Activated CD8-positive, alpha-beta memory T cell treated with anti-CD3 and anti-CD28 coated beads, Interleukin-2, amount 10 ng/mL, durations not matched to agents 7 days and 5 days (primary cell): Measurements from ENCODE around the gene DIS3L2. TPM values are rescaled to one million over a fixed set of nuclear protein-coding genes. Genes with fewer than 3 reads are reported as not detected.
"Not testable (repeated sequence)": the region's sequence is repeated elsewhere in the genome, so short reads cannot be mapped to it uniquely, and the experiment has no call there.

Experiments used
- ATAC-seq: fragments of 150-1000 bp; cut with Tn5 transposase; one replicate; pipeline ENCODE4 v1.10.0; 2021; ENCODE audit warnings: moderate library complexity
- CTCF ChIA-PET: fragments of 350-600 bp; sonication (Branson Sonifier 250); formaldehyde crosslinking; loops from one replicate; lab custom pipeline; 2021; ENCODE audit warnings: antibody characterized with exemption; lab: Charles Lee
- DNase-seq: peaks from one replicate; pipeline ENCODE4 v3.0.0-alpha.2; 2020
- H3K27ac Mint-ChIP-seq: one replicate; pipeline ENCODE4 v1.8.0; 2021; ENCODE audit warnings: mild to moderate bottlenecking, mixed read lengths
- H3K27me3 Mint-ChIP-seq: one replicate; pipeline ENCODE4 v1.8.0; 2021; ENCODE audit warnings: mixed read lengths
- H3K36me3 Mint-ChIP-seq: one replicate; pipeline ENCODE4 v1.8.0; 2021; ENCODE audit warnings: mild to moderate bottlenecking, mixed read lengths
- H3K4me1 Mint-ChIP-seq: one replicate; pipeline ENCODE4 v1.8.0; 2021; ENCODE audit warnings: mixed read lengths
- H3K4me3 Mint-ChIP-seq: one replicate; pipeline ENCODE4 v1.8.0; 2021; ENCODE audit warnings: mild to moderate bottlenecking, moderate library complexity, mixed read lengths
- H3K9me3 Mint-ChIP-seq: one replicate; pipeline ENCODE4 v1.8.0; 2022; ENCODE audit warnings: low read depth, mixed read lengths
- total RNA-seq, 2 experiments: library from RNA; stranded (reverse); gene quantifications; one replicate each; pipeline ENCODE4 v1.2.3, GENCODE V29; 2021

DIS3L2 gene
- total RNA-seq, 2 experiments from 2014 or later = 25.4 to 39.4 TPM

DNA sequence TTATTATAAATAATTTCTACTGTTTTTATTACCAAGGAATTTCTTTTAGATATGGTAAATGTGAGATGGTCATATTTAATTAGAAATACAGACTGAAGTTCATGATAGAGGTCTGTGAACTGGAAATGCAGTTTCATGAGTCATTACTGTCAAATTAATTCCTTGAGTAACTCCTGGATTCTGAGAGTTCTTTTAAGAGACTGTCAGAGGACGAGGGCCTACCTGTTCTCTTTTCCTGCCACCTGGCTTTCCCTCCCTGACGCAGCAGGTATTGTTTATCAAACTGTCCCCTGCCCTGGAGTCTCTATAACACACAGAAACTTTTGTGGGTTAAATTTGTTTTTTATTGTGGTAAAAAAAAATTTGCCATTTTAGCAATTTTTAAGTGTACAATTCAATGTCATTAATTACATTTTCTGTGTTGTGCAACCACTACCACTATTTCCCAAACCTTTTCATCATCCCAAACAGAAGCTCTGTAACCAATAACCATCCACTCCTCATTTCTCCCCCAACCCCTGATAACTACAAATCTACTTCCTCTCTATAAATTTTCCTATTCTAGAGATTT lies 142.6 kb downstream of the DIS3L2 start:
- H3K27me3 Mint-ChIP-seq = no peaks in the 10 kb centered on the region
- CTCF ChIA-PET = no interaction called here
- no peak for ATAC-seq
- H3K36me3 Mint-ChIP-seq = no peaks in the 10 kb centered on the region
- DNase-seq = no peak
- no peak overlapping the region for H3K4me3 Mint-ChIP-seq
- H3K27ac Mint-ChIP-seq = no peak overlapping the region
- no peaks in the 10 kb centered on the region for H3K9me3 Mint-ChIP-seq
- no peaks in the 10 kb centered on the region for H3K4me1 Mint-ChIP-seq

DNA sequence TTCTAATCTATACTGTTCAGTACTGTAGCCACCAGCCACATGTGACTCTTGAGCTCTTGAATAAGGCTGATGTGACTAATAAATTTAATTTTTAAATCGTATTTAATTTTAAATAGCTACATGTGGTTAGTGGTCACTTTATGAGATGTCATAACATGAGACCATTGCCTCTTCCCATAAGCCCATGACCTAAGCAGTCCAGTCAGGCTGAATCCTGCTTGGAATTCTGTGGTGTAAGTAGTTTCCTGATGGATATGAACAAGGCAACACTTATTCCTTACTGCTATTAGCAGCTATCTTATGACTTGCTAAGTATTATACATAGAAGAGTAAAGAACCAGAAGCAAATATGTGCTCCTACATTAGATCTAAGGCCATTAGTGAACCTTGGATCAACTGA lies 150.0 kb downstream of the DIS3L2 start:
- DNase-seq (no peak), ATAC-seq (no peak)
- H3K27ac Mint-ChIP-seq = no peak overlapping the region
- peaks cover 16% of the 10 kb centered on the region for H3K4me1 Mint-ChIP-seq
- H3K27me3 Mint-ChIP-seq = no peaks in the 10 kb centered on the region
- CTCF ChIA-PET = interaction anchor here (1.6 kb wide), 1 partner anchor 29 kb away, joined by 4 read pairs; no protein-coding TSS in a partner anchor
- H3K9me3 Mint-ChIP-seq = no peaks in the 10 kb centered on the region
- peaks cover 1% of the 10 kb centered on the region for H3K36me3 Mint-ChIP-seq
- no peak overlapping the region for H3K4me3 Mint-ChIP-seq

DNA sequence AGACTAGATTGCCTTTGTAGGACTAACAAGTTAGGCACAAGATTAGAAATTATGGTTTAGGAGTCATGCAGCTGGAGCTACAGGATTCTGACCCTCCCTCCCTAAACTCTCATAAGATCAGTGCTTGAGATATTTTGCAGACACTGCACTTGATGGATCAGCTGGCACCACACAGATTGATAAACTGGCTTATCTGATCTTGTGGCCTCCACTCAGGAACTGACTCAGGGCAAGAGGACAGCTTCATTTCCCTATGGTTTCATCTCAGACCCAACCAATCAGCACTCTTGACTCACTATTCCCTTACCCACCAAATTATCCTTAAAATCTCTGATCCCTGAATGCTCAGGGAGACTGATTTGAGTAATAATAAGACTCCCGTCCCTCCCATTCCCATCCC lies 152.3 kb downstream of the DIS3L2 start:
- peaks cover 1% of the 10 kb centered on the region for H3K36me3 Mint-ChIP-seq
- peaks cover 16% of the 10 kb centered on the region for H3K4me1 Mint-ChIP-seq
- ATAC-seq (peak; percentile 53), DNase-seq (peak; percentile 51)
- H3K27me3 Mint-ChIP-seq = no peaks in the 10 kb centered on the region
- H3K27ac Mint-ChIP-seq = no peak overlapping the region
- H3K9me3 Mint-ChIP-seq = no peaks in the 10 kb centered on the region
- no peak overlapping the region for H3K4me3 Mint-ChIP-seq
- CTCF ChIA-PET = interaction anchor here (0.6 to 1.2 kb wide), 3 partner anchors 12 to 213 kb away, joined by 3 read pairs; no protein-coding TSS in a partner anchor

DNA sequence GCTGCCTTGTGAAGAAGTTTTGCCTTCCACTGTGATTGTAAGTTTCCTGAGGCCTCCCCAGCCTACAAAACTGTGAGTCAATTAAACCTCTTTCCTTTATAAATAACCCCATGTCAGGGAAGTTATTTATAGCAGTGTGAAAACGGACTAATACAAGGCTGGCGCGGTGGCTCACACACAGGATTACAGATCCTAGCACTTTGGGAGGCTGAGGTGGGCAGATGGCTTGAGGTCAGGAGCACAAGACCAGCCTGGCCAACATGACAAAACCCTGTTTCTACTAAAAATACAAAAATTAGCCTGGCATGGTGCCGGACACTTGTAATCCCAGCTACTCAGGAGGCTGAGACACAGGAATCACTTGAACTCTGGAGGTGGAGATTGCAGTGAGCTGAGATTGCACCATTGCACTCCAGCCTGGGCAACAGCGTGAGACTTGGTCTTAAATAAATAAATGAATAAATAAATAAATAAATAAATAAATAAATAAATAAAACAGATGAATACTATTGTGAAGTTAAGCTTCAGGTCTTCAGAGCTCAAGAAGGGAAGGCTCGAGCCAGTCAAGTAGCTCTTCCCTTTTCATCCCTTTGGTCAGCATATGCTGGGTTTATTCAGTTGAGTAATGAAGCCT lies 154.3 kb downstream of the DIS3L2 start:
- not testable (repeated sequence) for H3K4me3 Mint-ChIP-seq, H3K27me3 Mint-ChIP-seq, ATAC-seq, H3K27ac Mint-ChIP-seq, DNase-seq, H3K9me3 Mint-ChIP-seq, H3K36me3 Mint-ChIP-seq
- peaks cover 16% of the 10 kb centered on the region for H3K4me1 Mint-ChIP-seq
- CTCF ChIA-PET = interaction anchor here (1.1 kb wide), 1 partner anchor 10 kb away, joined by 3 read pairs; no protein-coding TSS in a partner anchor

DNA sequence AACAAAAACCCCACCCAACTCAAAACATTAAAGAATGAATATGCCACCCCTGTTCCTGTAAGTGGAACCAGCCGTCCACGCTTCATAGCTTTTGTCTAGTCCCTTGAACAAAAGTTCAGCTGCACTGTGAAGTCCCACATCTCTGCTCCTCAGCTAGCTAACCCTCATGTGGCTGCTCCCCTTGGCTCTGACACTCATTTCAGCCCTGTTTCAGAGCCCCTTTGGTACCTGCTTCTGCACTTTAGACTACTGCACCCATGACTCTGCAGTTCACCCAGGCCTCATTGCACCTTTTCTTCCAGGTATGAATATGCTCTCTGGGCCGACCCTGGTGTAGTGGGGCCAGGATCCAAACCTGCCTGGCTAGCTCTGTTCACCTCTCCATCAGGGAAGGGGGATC lies 155.3 kb downstream of the DIS3L2 start:
- H3K4me1 Mint-ChIP-seq = peaks cover 16% of the 10 kb centered on the region
- no peaks in the 10 kb centered on the region for H3K27me3 Mint-ChIP-seq
- H3K9me3 Mint-ChIP-seq = no peaks in the 10 kb centered on the region
- no peak overlapping the region for H3K4me3 Mint-ChIP-seq
- peaks cover under 1% of the 10 kb centered on the region for H3K36me3 Mint-ChIP-seq
- CTCF ChIA-PET = interaction anchor here (1.1 kb wide), 1 partner anchor 9 kb away, joined by 3 read pairs; no protein-coding TSS in a partner anchor
- ATAC-seq = no peak
- H3K27ac Mint-ChIP-seq = no peak overlapping the region
- DNase-seq = no peak

DNA sequence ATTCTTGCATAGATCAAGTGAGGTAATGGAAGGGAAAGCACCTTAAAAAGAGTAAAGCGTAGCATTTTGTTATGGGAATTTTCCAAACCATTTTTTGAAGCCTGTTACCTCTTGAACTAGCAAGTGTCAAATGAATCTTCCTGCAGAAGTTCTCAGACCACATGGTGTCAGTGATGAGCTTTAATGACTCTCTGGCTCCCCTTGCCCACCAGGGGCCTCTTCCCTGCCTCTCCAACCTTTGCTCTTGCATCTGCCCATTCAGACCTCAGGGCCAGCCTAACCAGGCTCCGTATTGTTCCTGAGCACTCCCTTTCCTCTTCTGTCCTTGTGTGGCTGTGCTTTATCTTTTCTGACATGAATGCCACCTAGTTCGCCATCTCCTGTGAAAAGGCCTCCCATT lies 155.9 kb downstream of the DIS3L2 start:
- Mint-ChIP-seq H3K4me1 (peaks cover 16% of the 10 kb centered on the region), H3K36me3 (no peaks in the 10 kb centered on the region), H3K9me3 (no peaks in the 10 kb centered on the region), H3K27ac (no peak overlapping the region), H3K4me3 (no peak overlapping the region), H3K27me3 (no peaks in the 10 kb centered on the region)
- CTCF ChIA-PET = no interaction called here
- ATAC-seq (no peak), DNase-seq (no peak)

DNA sequence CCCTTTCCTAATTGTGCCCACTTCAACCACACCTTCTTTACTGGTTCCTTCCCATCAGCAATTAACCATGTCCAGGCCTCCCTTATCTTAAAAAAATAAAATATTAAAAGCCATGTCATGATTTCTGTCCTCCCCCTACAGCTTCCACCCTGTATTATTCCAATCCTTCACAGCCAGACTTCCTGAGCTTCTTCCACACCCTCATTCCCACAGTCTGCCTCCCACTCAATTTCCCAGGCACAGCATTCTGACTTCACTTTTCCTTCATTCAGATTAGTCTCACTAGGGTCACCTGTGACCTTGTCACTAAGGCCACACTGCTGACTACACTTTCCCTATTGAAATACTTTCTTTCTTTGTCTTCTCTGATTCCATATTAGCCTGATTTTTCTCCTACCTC lies 159.4 kb downstream of the DIS3L2 start:
- CTCF ChIA-PET = no interaction called here
- no peaks in the 10 kb centered on the region for H3K4me1 Mint-ChIP-seq

DNA sequence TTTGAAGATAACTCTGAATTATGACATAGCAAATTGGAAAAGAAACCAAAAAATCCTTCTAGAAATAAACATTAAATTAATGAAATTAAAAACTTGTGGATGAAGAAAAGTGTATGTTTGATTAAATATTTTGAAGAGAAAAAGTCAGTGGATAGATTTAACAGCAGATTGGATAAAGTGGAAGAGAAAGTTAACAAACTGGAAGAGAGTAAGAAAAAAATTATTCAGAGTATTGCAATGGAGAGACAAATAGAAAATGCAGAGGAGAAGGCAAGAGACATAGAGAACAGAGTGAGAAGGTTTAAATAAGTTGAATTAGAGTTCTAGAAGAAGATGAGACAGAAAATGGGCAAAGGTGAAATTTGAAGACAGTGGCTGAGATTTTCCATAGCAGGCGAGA lies 162.8 kb downstream of the DIS3L2 start:
- no peak for ATAC-seq
- Mint-ChIP-seq H3K27ac (no peak overlapping the region), H3K36me3 (no peaks in the 10 kb centered on the region), H3K27me3 (no peaks in the 10 kb centered on the region), H3K4me3 (no peak overlapping the region), H3K9me3 (no peaks in the 10 kb centered on the region), H3K4me1 (no peaks in the 10 kb centered on the region)
- CTCF ChIA-PET = no interaction called here
- no peak for DNase-seq

More for the DNA sequence above, 159.4 kb downstream of the DIS3L2 start:
- H3K27me3 Mint-ChIP-seq = no peaks in the 10 kb centered on the region
- no peak for ATAC-seq
- H3K9me3 Mint-ChIP-seq = no peaks in the 10 kb centered on the region
- H3K4me3 Mint-ChIP-seq = no peak overlapping the region
- DNase-seq = no peak
- no peak overlapping the region for H3K27ac Mint-ChIP-seq
- H3K36me3 Mint-ChIP-seq = no peaks in the 10 kb centered on the region

DNA sequence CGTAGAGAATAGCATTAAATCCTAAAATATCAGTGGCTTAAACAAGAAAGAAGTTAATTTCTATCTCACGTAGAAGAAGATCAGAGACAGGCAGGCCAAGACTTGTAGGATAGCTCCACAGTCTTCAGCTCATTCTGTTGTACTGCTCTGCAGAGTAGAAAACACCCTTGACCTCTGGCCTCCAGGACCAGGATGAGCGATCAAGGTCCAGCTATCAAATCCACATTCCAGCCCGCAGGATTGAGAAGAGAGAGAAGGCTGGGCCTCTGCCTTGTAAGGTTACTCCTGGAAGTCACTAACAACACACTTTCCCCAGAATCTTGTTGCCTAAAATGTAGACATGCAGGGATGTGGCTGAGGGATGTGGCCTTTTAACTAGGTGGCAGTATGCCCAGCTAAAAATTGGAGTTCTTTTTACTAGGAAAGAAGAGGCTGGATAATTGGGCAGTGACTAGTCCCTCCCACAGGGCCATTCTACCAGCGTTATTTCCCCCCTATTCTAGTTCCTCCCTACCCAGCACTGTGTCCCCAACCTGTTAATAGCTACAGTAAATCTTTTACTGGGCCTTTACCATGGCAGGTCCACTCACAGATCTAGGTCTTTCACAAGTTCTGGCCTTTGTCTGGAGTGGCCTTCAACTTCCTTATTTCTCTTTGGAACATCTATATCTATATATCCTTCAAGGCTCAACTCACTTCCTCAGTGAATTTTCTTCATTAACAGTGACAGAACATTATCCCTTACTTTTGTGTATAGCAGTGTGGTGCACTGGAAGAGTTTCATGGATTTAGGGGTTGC lies 165.0 kb downstream of the DIS3L2 start:
- CTCF ChIA-PET = interaction anchor here (1.1 to 1.2 kb wide), 2 partner anchors 10 to 13 kb away, joined by 3 read pairs; no protein-coding TSS in a partner anchor
- no peaks in the 10 kb centered on the region for H3K9me3 Mint-ChIP-seq

DNA sequence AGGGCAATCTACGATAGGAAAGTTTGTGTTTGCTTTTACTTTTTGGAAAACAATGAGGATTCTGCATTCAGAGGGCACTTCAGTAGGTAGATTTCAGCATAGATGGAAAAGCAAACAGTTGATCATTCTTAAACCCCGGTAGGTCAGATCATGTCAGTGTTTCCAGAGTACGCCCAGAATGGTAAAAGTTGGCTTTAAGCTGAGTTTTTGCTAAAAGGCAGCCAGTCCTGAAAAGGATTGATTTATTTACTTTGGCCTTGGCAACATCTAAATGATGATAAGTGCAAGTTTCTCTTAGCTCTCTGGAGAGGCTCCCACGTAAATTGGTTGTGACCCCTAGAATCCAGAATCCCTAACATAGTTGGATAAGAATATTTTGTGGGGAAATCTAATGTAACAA lies 168.0 kb downstream of the DIS3L2 start:
- no peak overlapping the region for H3K27ac Mint-ChIP-seq
- no peaks in the 10 kb centered on the region for H3K9me3 Mint-ChIP-seq
- no peak for DNase-seq
- H3K4me3 Mint-ChIP-seq = no peak overlapping the region
- no peaks in the 10 kb centered on the region for H3K27me3 Mint-ChIP-seq
- H3K4me1 Mint-ChIP-seq = no peaks in the 10 kb centered on the region
- CTCF ChIA-PET = no interaction called here
- peaks cover 2% of the 10 kb centered on the region for H3K36me3 Mint-ChIP-seq
- no peak for ATAC-seq

More for the DNA sequence above, 165.0 kb downstream of the DIS3L2 start:
- H3K4me1 Mint-ChIP-seq = no peaks in the 10 kb centered on the region
- no peak overlapping the region for H3K4me3 Mint-ChIP-seq
- H3K36me3 Mint-ChIP-seq = peaks cover 2% of the 10 kb centered on the region
- DNase-seq = no peak
- no peaks in the 10 kb centered on the region for H3K27me3 Mint-ChIP-seq
- no peak overlapping the region for H3K27ac Mint-ChIP-seq
- no peak for ATAC-seq

DNA sequence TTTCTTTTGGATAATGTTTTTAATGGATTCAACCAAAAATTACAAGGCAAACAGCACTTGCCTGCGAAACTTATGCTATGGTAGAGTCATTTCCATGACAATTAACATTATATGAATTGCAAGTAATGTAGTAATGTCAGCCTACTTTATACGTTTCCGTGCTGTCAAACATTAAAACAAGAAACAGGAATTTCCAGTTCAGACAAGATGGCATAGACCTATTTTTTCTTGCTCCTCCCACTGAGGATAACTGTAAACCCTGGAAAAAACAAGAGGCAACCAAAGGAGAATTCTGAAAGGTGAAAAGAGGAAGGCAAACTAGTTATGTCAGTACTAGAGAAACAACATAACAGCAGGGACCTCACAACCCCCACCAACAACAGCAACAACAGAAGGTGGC lies 170.7 kb downstream of the DIS3L2 start:
- Mint-ChIP-seq H3K36me3 (peaks cover 2% of the 10 kb centered on the region), H3K4me3 (no peak overlapping the region), H3K9me3 (no peaks in the 10 kb centered on the region), H3K4me1 (no peaks in the 10 kb centered on the region), H3K27ac (no peak overlapping the region), H3K27me3 (no peaks in the 10 kb centered on the region)
- no peak for ATAC-seq
- CTCF ChIA-PET = no interaction called here
- no peak for DNase-seq

DNA sequence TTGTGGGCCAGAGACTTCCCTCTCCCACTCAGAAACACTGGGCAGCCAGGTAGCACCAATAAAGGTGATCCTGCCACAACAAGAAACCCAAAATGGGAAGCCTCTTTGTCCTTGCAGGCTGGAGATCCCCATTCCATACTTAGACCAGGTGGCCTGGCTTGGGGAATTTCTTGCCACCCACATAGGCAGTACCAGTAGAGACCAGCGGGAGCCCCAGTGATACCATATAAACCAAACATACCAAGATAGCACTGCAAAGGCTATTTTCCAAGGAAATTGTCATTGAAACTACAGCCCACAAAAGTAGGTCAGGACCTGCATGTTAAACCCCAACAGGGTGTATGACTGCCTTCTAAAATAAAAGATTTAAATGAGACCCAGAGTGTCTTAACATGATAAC lies 171.6 kb downstream of the DIS3L2 start:
- CTCF ChIA-PET = no interaction called here
- H3K9me3 Mint-ChIP-seq = no peaks in the 10 kb centered on the region
- H3K27ac Mint-ChIP-seq = no peak overlapping the region
- H3K27me3 Mint-ChIP-seq = no peaks in the 10 kb centered on the region
- peaks cover 2% of the 10 kb centered on the region for H3K36me3 Mint-ChIP-seq
- H3K4me3 Mint-ChIP-seq = no peak overlapping the region
- no peak for DNase-seq
- H3K4me1 Mint-ChIP-seq = no peaks in the 10 kb centered on the region
- ATAC-seq = no peak

DNA sequence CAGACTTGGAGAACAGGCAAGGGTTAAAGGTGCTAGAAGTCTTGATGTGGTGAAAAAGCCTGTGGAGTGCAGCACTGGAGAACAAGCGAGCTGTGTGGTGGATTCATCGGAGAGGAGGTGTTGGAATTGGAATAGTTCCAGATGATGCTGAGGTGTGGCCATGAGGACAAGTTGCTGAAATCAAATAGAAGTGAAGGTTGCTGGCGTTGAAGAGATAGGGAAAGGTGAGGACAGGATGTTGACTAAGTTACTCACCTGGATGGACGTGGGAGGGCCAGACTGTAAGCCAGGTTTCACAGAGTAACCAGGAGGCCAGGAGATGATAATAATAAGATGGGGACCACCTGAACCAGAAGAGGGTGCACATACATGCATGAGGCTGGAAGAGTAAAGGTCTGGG lies 173.4 kb downstream of the DIS3L2 start:
- H3K4me3 Mint-ChIP-seq = no peak overlapping the region
- ATAC-seq (no peak), DNase-seq (no peak)
- CTCF ChIA-PET = interaction anchor here (1.5 kb wide), 1 partner anchor 304 kb away, joined by 4 read pairs; no protein-coding TSS in a partner anchor
- H3K27ac Mint-ChIP-seq = no peak overlapping the region
- peaks cover 13% of the 10 kb centered on the region for H3K4me1 Mint-ChIP-seq
- H3K27me3 Mint-ChIP-seq = no peaks in the 10 kb centered on the region
- no peaks in the 10 kb centered on the region for H3K9me3 Mint-ChIP-seq
- peaks cover 4% of the 10 kb centered on the region for H3K36me3 Mint-ChIP-seq
